ENCODE measurements around the gene STAC. TPM values are rescaled to one million over a fixed set of nuclear protein-coding genes. Genes with fewer than 3 reads are reported as not detected.
"Not testable (repeated sequence)": the region's sequence is repeated elsewhere in the genome, so short reads cannot be mapped to it uniquely, and the experiment has no call there.

The STAC gene
- polyA plus RNA-seq, 1 donor from 2014 or later, result not detected

- Mint-ChIP-seq H3K4me1 (no peaks in the 10 kb centered on the region), H3K36me3 (no peaks in the 10 kb centered on the region), H3K27ac (no peak overlapping the region), H3K27me3 (peaks cover 6% of the 10 kb centered on the region), H3K9me3 (peaks cover 0 to 6% (median 2%) of the 10 kb centered on the region in 3 donors), H3K4me3 (peak overlapping the region in 1 of 4 donors; percentile 16)
Measured at GRCh38 chr3:36548712-36549111, 168.4 kb downstream of the STAC start.

- Mint-ChIP-seq H3K4me3 (no peak overlapping the region), H3K27ac (no peak overlapping the region), H3K9me3 (no peaks in the 10 kb centered on the region), H3K27me3 (peaks cover 3% of the 10 kb centered on the region), H3K36me3 (no peaks in the 10 kb centered on the region), H3K4me1 (peaks cover 0 to 3% (median 2%) of the 10 kb centered on the region in 3 donors)
Measured at GRCh38 chr3:36557021-36557707, 176.9 kb downstream of the STAC start.

GRCh38 chr3:36557708-36558421 lies 177.6 kb downstream of the STAC start:
- Mint-ChIP-seq H3K4me3 (no peak overlapping the region), H3K27me3 (peaks cover 3% of the 10 kb centered on the region), H3K27ac (peak overlapping the region in 1 of 3 donors; percentile 44), H3K4me1 (peaks cover 0 to 3% (median 2%) of the 10 kb centered on the region in 3 donors), H3K9me3 (no peaks in the 10 kb centered on the region), H3K36me3 (no peaks in the 10 kb centered on the region)

GRCh38 chr3:36558961-36559360 lies 178.7 kb downstream of the STAC start:
- Mint-ChIP-seq H3K9me3 (no peaks in the 10 kb centered on the region), H3K27me3 (peaks cover 3% of the 10 kb centered on the region), H3K36me3 (no peaks in the 10 kb centered on the region), H3K4me3 (no peak overlapping the region), H3K4me1 (peaks cover 0 to 3% (median 2%) of the 10 kb centered on the region in 3 donors), H3K27ac (no peak overlapping the region)

- Mint-ChIP-seq H3K36me3 (no peaks in the 10 kb centered on the region), H3K27ac (no peak overlapping the region), H3K27me3 (peaks cover 3% of the 10 kb centered on the region), H3K4me3 (no peak overlapping the region), H3K4me1 (peaks cover 0 to 3% (median 2%) of the 10 kb centered on the region in 3 donors), H3K9me3 (no peaks in the 10 kb centered on the region)
Measured at GRCh38 chr3:36560685-36561084, 180.4 kb downstream of the STAC start.

GRCh38 chr3:36561601-36562000 lies 181.3 kb downstream of the STAC start:
- Mint-ChIP-seq H3K4me3 (no peak overlapping the region), H3K9me3 (no peaks in the 10 kb centered on the region), H3K36me3 (no peaks in the 10 kb centered on the region), H3K27ac (no peak overlapping the region), H3K27me3 (peaks cover 3% of the 10 kb centered on the region), H3K4me1 (peaks cover 0 to 3% (median 2%) of the 10 kb centered on the region in 3 donors)

- H3K4me1 Mint-ChIP-seq, result no peaks in the 10 kb centered on the region
- H3K27ac Mint-ChIP-seq, result no peak overlapping the region
- H3K27me3 Mint-ChIP-seq, result peaks cover 4% of the 10 kb centered on the region
- H3K9me3 Mint-ChIP-seq, result peaks cover 0 to 2% (median 0%) of the 10 kb centered on the region in 3 donors
- H3K4me3 Mint-ChIP-seq, result no peak overlapping the region
- no peaks in the 10 kb centered on the region for H3K36me3 Mint-ChIP-seq
Measured at GRCh38 chr3:36562945-36563344, 182.6 kb downstream of the STAC start.

- Mint-ChIP-seq H3K27me3 (no peaks in the 10 kb centered on the region), H3K27ac (no peak overlapping the region), H3K36me3 (no peaks in the 10 kb centered on the region), H3K9me3 (peaks cover 0 to 18% (median 11%) of the 10 kb centered on the region in 3 donors), H3K4me3 (no peak overlapping the region), H3K4me1 (no peaks in the 10 kb centered on the region)
Measured at GRCh38 chr3:36575241-36575640, 194.9 kb downstream of the STAC start.

GRCh38 chr3:36578418-36578817 lies 198.1 kb downstream of the STAC start:
- H3K27ac Mint-ChIP-seq, H3K36me3 Mint-ChIP-seq, H3K4me3 Mint-ChIP-seq, H3K4me1 Mint-ChIP-seq, H3K27me3 Mint-ChIP-seq: not testable (repeated sequence)
- peaks cover 2 to 18% (median 10%) of the 10 kb centered on the region in 3 donors for H3K9me3 Mint-ChIP-seq

- Mint-ChIP-seq H3K4me3 (no peak overlapping the region), H3K27me3 (peaks cover 8% of the 10 kb centered on the region), H3K4me1 (no peaks in the 10 kb centered on the region), H3K36me3 (no peaks in the 10 kb centered on the region), H3K9me3 (peaks cover 2 to 18% (median 8%) of the 10 kb centered on the region in 3 donors), H3K27ac (no peak overlapping the region)
Measured at GRCh38 chr3:36579746-36580145, 199.4 kb downstream of the STAC start.

GRCh38 chr3:36580716-36581115 lies 200.4 kb downstream of the STAC start:
- Mint-ChIP-seq H3K27ac (no peak overlapping the region), H3K36me3 (no peaks in the 10 kb centered on the region), H3K4me1 (no peaks in the 10 kb centered on the region), H3K27me3 (peaks cover 8% of the 10 kb centered on the region), H3K9me3 (peaks cover 2 to 21% (median 8%) of the 10 kb centered on the region in 3 donors), H3K4me3 (no peak overlapping the region)

- H3K27ac Mint-ChIP-seq, result no peak overlapping the region
- H3K4me3 Mint-ChIP-seq, result no peak overlapping the region
- H3K4me1 Mint-ChIP-seq, result no peaks in the 10 kb centered on the region
- H3K27me3 Mint-ChIP-seq, result peaks cover 3% of the 10 kb centered on the region
- H3K36me3 Mint-ChIP-seq, result no peaks in the 10 kb centered on the region
- H3K9me3 Mint-ChIP-seq, result peaks cover 4 to 5% (median 5%) of the 10 kb centered on the region in 3 donors
Measured at GRCh38 chr3:36591959-36592358, 211.7 kb downstream of the STAC start.

- Mint-ChIP-seq H3K36me3 (no peaks in the 10 kb centered on the region), H3K9me3 (peaks cover 0 to 2% (median 2%) of the 10 kb centered on the region in 3 donors), H3K4me1 (no peaks in the 10 kb centered on the region), H3K27ac (no peak overlapping the region), H3K27me3 (peaks cover 3% of the 10 kb centered on the region), H3K4me3 (no peak overlapping the region)
Measured at GRCh38 chr3:36595511-36595910, 215.2 kb downstream of the STAC start.

- Mint-ChIP-seq H3K27ac (no peak overlapping the region), H3K27me3 (peaks cover 3% of the 10 kb centered on the region), H3K4me1 (no peaks in the 10 kb centered on the region), H3K36me3 (no peaks in the 10 kb centered on the region), H3K4me3 (no peak overlapping the region), H3K9me3 (peaks cover 0 to 2% (median 2%) of the 10 kb centered on the region in 3 donors)
Measured at GRCh38 chr3:36596419-36596818, 216.1 kb downstream of the STAC start.

GRCh38 chr3:36597422-36597821 lies 217.1 kb downstream of the STAC start:
- Mint-ChIP-seq H3K4me3 (no peak overlapping the region), H3K9me3 (peaks cover 0 to 2% (median 0%) of the 10 kb centered on the region in 3 donors), H3K4me1 (no peaks in the 10 kb centered on the region), H3K27ac (no peak overlapping the region), H3K36me3 (no peaks in the 10 kb centered on the region), H3K27me3 (peaks cover 3% of the 10 kb centered on the region)

Data from IgD-negative memory B cell (primary cell).